OCI-LY7 (cell line): ENCODE measurements around the gene ARHGAP30. TPM values are rescaled to one million over a fixed set of nuclear protein-coding genes. Genes with fewer than 3 reads are reported as not detected.

ENCODE experiments used
- BruUV-seq: library from RNA; stranded (reverse); fragments of 400-500 nt; replicated peaks from 2 replicates; lab custom pipeline; 2021; lab: Mats Ljungman, UMichigan
- CTCF ChIA-PET: fragments of 300-600 bp; sonication (Branson Sonifier 250); formaldehyde crosslinking; loops from one replicate; lab custom pipeline; 2022; ENCODE audit warnings: antibody characterized with exemption; ENCODE audit not compliant: unreplicated experiment; lab: Charles Lee
- POLR2A ChIA-PET: fragments of 300-600 bp; sonication (Branson Sonifier 250); formaldehyde crosslinking; loops from one replicate; lab custom pipeline; 2022; ENCODE audit warnings: antibody characterized with exemption; lab: Charles Lee
- DNase-seq: peaks from one replicate; pipeline ENCODE4 v3.0.0-alpha.2; 2015; ENCODE audit warnings: low spot score
- H2AFZ ChIP-seq: fragments of 200-600 bp; sonication (generic), shearing (Covaris generic); 2 replicates; pipeline ENCODE4 v1.6.1; 2014; ENCODE audit warnings: mild to moderate bottlenecking, antibody characterized with exemption, low read length, moderate library complexity
- H3K27ac ChIP-seq: fragments of 200-600 bp; sonication (generic); 2 replicates; pipeline ENCODE4 v1.5.1; 2014; ENCODE audit warnings: mixed run types, low read depth, mild to moderate bottlenecking, moderate library complexity, low read length, inconsistent platforms; ENCODE audit not compliant: poor library complexity, severe bottlenecking
- H3K36me3 ChIP-seq: fragments of 200-600 bp; sonication (generic); 2 replicates; pipeline ENCODE4 v1.6.1; 2014; ENCODE audit warnings: mild to moderate bottlenecking, antibody characterized with exemption, low read length, moderate library complexity, mixed read lengths; ENCODE audit not compliant: insufficient read depth
- H3K4me1 ChIP-seq: fragments of 200-600 bp; sonication (generic); 2 replicates; pipeline ENCODE4 v1.5.1; 2014; ENCODE audit warnings: mild to moderate bottlenecking, low read length; ENCODE audit not compliant: insufficient read depth, poor library complexity, severe bottlenecking
- H3K4me2 ChIP-seq: fragments of 200-600 bp; sonication (generic); 2 replicates; pipeline ENCODE4 v1.6.1; 2014; ENCODE audit warnings: mild to moderate bottlenecking, low read length
- H3K4me3 ChIP-seq: fragments of 200-600 bp; sonication (generic); 2 replicates; pipeline ENCODE4 v1.5.1; 2014; ENCODE audit warnings: mild to moderate bottlenecking, low read depth, low read length; ENCODE audit not compliant: poor library complexity, severe bottlenecking
- H3K79me2 ChIP-seq: fragments of 200-600 bp; sonication (generic); 2 replicates; pipeline ENCODE4 v1.6.1; 2016; ENCODE audit warnings: low read depth, mild to moderate bottlenecking, low read length, moderate library complexity, mixed read lengths; ENCODE audit not compliant: insufficient read depth
- H3K9me2 ChIP-seq: fragments of 200-600 bp; sonication (generic); 2 replicates; pipeline ENCODE4 v1.6.1; 2016; ENCODE audit warnings: mild to moderate bottlenecking, low read length, mixed read lengths; ENCODE audit not compliant: insufficient read depth
- H3K9me3 ChIP-seq: fragments of 200-600 bp; sonication (generic); 2 replicates; pipeline ENCODE4 v1.6.1; 2014; ENCODE audit warnings: mild to moderate bottlenecking, mixed run types, low read length, mixed read lengths
- H4K20me1 ChIP-seq: fragments of 200-600 bp; sonication (generic); 2 replicates; pipeline ENCODE4 v1.6.1; 2014; ENCODE audit warnings: mild to moderate bottlenecking, antibody characterized with exemption, low read length, moderate library complexity, mixed read lengths; ENCODE audit not compliant: insufficient read depth
- EZH2phosphoT487 ChIP-seq: fragments of 200-600 bp; sonication (generic); IDR thresholded peaks from 2 replicates; pipeline ENCODE4 v1.6.1; 2018; ENCODE audit warnings: low read depth, borderline replicate concordance, mild to moderate bottlenecking, mixed run types, antibody characterized with exemption, low read length, moderate library complexity, mixed read lengths
- intact Hi-C: fragments of 100-400 bp; cut with micrococcal nuclease; formaldehyde crosslinking; loops from one replicate; pipeline ENCODE4 v1.10.0; 2022; ENCODE audit not compliant: unreplicated experiment
- total RNA-seq, 2 experiments: library from RNA; depleted of rRNA in 1 of 2; stranded (reverse); fragments of >200 nt in 1 of 2; shearing (Covaris generic) in 1 of 2; gene quantifications; 2 replicates each; pipeline ENCODE4 v1.2.3, GENCODE V29; 2014 to 2022
- TF ChIP-seq, protein P1 (sequence below): fragments of 200-600 bp; sonication (generic); conservative IDR thresholded peaks from 2 replicates; pipeline ENCODE4 v1.5.1; 2014; ENCODE audit warnings: mild to moderate bottlenecking, antibody characterized with exemption, low read length, moderate library complexity, mixed read lengths

Gene ARHGAP30
- total RNA-seq, 2 experiments from 2014 or later: 56.2 to 101 TPM

DNA sequence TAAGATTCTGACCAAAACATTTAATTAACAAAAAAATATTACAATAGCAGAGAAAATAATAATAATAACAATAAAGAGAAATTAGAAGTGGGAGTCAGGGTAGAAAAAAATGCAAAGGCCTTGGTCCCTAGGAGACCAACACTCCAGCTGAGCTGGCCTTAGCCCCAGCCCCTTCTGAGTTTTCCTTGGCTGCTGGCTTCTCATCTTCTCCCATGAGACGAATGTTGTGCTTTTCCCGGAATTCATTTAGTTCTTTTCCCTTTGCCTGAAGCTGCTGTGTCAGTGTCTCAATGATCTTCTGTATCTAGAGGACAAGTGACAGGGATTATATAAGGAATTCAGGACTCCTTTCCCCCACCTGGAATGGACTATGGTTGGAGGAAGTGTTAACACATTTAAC lies 30.9 kb upstream of the ARHGAP30 start:
- H3K36me3 ChIP-seq: peaks cover 57% of the 10 kb centered on the region
- no peak for DNase-seq
- no peak overlapping the region for H3K27ac ChIP-seq
- H3K9me3 ChIP-seq: no peaks in the 10 kb centered on the region
- no peak overlapping the region for H3K4me3 ChIP-seq
- ChIA-PET POLR2A (interaction anchor here (0.6 to 1.3 kb wide), 3 partner anchors 16 to 838 kb away, joined by 3 to 4 read pairs (median 3); no protein-coding TSS in a partner anchor), CTCF (no interaction called here)
- H3K9me2 ChIP-seq: no peaks in the 10 kb centered on the region
- no TSS peak for BruUV-seq
- TF ChIP-seq EZH2phosphoT487: no peak
- TF ChIP-seq, protein P1, sequence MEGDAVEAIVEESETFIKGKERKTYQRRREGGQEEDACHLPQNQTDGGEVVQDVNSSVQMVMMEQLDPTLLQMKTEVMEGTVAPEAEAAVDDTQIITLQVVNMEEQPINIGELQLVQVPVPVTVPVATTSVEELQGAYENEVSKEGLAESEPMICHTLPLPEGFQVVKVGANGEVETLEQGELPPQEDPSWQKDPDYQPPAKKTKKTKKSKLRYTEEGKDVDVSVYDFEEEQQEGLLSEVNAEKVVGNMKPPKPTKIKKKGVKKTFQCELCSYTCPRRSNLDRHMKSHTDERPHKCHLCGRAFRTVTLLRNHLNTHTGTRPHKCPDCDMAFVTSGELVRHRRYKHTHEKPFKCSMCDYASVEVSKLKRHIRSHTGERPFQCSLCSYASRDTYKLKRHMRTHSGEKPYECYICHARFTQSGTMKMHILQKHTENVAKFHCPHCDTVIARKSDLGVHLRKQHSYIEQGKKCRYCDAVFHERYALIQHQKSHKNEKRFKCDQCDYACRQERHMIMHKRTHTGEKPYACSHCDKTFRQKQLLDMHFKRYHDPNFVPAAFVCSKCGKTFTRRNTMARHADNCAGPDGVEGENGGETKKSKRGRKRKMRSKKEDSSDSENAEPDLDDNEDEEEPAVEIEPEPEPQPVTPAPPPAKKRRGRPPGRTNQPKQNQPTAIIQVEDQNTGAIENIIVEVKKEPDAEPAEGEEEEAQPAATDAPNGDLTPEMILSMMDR: no peak
- H3K79me2 ChIP-seq: peaks cover 16% of the 10 kb centered on the region; the same call in 1 of the 2 replicates
- H3K4me1 ChIP-seq: peaks cover 29% of the 10 kb centered on the region
- no peak overlapping the region for H2AFZ ChIP-seq
- 0 out of 2 replicates have a peak, but pooled peaks cover 4% of the 10 kb centered on the region for H4K20me1 ChIP-seq
- no peak overlapping the region for H3K4me2 ChIP-seq
- intact Hi-C loops: no loop called here

DNA sequence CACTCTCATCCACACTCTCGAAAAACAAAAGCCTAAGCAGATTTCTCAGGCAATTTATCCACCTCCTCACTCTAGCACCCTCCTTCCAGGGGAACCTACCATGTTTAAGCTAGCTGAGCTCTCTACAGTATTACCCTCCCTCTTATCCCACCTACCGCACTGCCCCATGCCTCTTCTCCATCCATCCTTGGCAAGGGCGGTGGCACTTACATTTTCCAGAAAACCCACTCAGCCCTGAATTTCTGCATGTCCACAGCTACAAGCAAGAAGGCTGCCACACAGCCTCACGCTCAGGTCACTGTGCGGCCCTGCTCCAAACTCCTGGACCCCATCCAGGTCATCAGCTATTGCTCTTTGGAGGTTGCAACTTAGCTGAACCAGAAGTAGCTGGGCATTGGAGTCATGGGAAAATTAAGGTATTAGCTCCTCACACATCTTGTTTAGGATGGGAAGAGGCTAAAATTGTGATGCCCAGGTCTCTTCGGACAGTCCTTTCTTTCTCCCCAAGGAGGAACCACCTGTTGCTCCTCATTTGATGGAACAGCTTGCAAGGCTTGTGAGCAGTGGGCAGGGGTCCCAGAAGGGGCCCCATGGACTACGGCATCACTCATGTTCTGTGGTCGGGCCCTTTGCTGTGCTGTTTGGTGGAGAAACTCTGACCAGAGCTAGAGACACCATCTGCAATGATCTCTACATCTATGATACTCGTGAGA lies 29.6 kb upstream of the ARHGAP30 start:
- Histone ChIP-seq H3K36me3 (peaks cover 46% of the 10 kb centered on the region), H3K4me2 (peak overlapping the region; percentile 63), H3K9me2 (no peaks in the 10 kb centered on the region), H2AFZ (no peak overlapping the region), H4K20me1 (0 out of 2 replicates have a peak, but pooled peaks cover 4% of the 10 kb centered on the region), H3K27ac (no peak overlapping the region), H3K4me3 (no peak overlapping the region), H3K79me2 (peaks cover 7% of the 10 kb centered on the region; the same call in 1 of the 2 replicates), H3K4me1 (peaks cover 29% of the 10 kb centered on the region), H3K9me3 (no peaks in the 10 kb centered on the region)
- no TSS peak for BruUV-seq
- TF ChIP-seq, protein P1: no peak
- TF ChIP-seq EZH2phosphoT487: no peak
- ChIA-PET CTCF (no interaction called here), POLR2A (interaction anchor here (0.5 to 0.7 kb wide), 4 partner anchors 36 to 126 kb away, joined by 4 to 5 read pairs (median 4); no protein-coding TSS in a partner anchor)
- intact Hi-C loops: loop anchor here (10.0 kb wide), 1 partner anchor 264 kb away; no protein-coding TSS in a partner anchor
- DNase-seq: no peak
